ENCODE data around the gene ABCA13. TPM values are rescaled to one million over a fixed set of nuclear protein-coding genes. Genes with fewer than 3 reads are reported as not detected.

Gene ABCA13
- total RNA-seq, 1 donor: 4.3 TPM

- no peak for DNase-seq (ENCODE audit: low read depth in 2 of 3, low spot score in 2 of 3)
These were observed 52.8 kb downstream of the ABCA13 start for GRCh38 chr7:48224042-48224441.

- DNase-seq (ENCODE audit: low read depth in 2 of 3, low spot score in 2 of 3): no peak
These were observed 53.8 kb downstream of the ABCA13 start for GRCh38 chr7:48225101-48225500.

GRCh38 chr7:48237354-48237753 is 66.1 kb downstream of the ABCA13 start:
- DNase-seq (ENCODE audit: low read depth in 2 of 3, low spot score in 2 of 3): no peak

GRCh38 chr7:48242846-48243245 is 71.6 kb downstream of the ABCA13 start:
- no peak for DNase-seq (ENCODE audit: low read depth in 2 of 3, low spot score in 2 of 3)

GRCh38 chr7:48244864-48245271 is 73.6 kb downstream of the ABCA13 start:
- DNase-seq (ENCODE audit: low read depth in 2 of 3, low spot score in 2 of 3): peak in 2 of 3 donors; percentile 42 to 58

GRCh38 chr7:48245751-48246472 is 74.7 kb downstream of the ABCA13 start:
- DNase-seq (ENCODE audit: low read depth in 2 of 3, low spot score in 2 of 3): peak in 1 of 3 donors; percentile 15

- no peak for DNase-seq (ENCODE audit: low read depth in 2 of 3, low spot score in 2 of 3)
These were observed 77.9 kb downstream of the ABCA13 start for GRCh38 chr7:48249166-48249565.

- no peak for DNase-seq (ENCODE audit: low read depth in 2 of 3, low spot score in 2 of 3)
These were observed 79.2 kb downstream of the ABCA13 start for GRCh38 chr7:48250441-48250951.

GRCh38 chr7:48251766-48252165 is 80.5 kb downstream of the ABCA13 start:
- DNase-seq (ENCODE audit: low read depth in 2 of 3, low spot score in 2 of 3): no peak

GRCh38 chr7:48252995-48253394 is 81.7 kb downstream of the ABCA13 start:
- DNase-seq (ENCODE audit: low read depth in 2 of 3, low spot score in 2 of 3): no peak

GRCh38 chr7:48255046-48255445 is 83.8 kb downstream of the ABCA13 start:
- DNase-seq (ENCODE audit: low read depth in 2 of 3, low spot score in 2 of 3): no peak

GRCh38 chr7:48259463-48260280 is 88.4 kb downstream of the ABCA13 start:
- no peak for DNase-seq (ENCODE audit: low read depth in 2 of 3, low spot score in 2 of 3)

GRCh38 chr7:48261696-48262095 is 90.4 kb downstream of the ABCA13 start:
- no peak for DNase-seq (ENCODE audit: low read depth in 2 of 3, low spot score in 2 of 3)

- no peak for DNase-seq (ENCODE audit: low read depth in 2 of 3, low spot score in 2 of 3)
These were observed 91.5 kb downstream of the ABCA13 start for GRCh38 chr7:48262606-48263310.

GRCh38 chr7:48263311-48263650 is 92.0 kb downstream of the ABCA13 start:
- DNase-seq (ENCODE audit: low read depth in 2 of 3, low spot score in 2 of 3): no peak

- no peak for DNase-seq (ENCODE audit: low read depth in 2 of 3, low spot score in 2 of 3)
These were observed 97.8 kb downstream of the ABCA13 start for GRCh38 chr7:48269066-48269465.

GRCh38 chr7:48274662-48275061 is 103.4 kb downstream of the ABCA13 start:
- DNase-seq (ENCODE audit: low read depth in 2 of 3, low spot score in 2 of 3): no peak

- DNase-seq (ENCODE audit: low read depth in 2 of 3, low spot score in 2 of 3): no peak
These were observed 108.2 kb downstream of the ABCA13 start for GRCh38 chr7:48279420-48279819.

- peak in 2 of 3 donors; percentile 50 to 83 for DNase-seq (ENCODE audit: low read depth in 2 of 3, low spot score in 2 of 3)
These were observed 108.8 kb downstream of the ABCA13 start for GRCh38 chr7:48280100-48280499.

- no peak for DNase-seq (ENCODE audit: low read depth in 2 of 3, low spot score in 2 of 3)
These were observed 114.1 kb downstream of the ABCA13 start for GRCh38 chr7:48285373-48285772.

GRCh38 chr7:48286836-48287235 is 115.6 kb downstream of the ABCA13 start:
- DNase-seq (ENCODE audit: low read depth in 2 of 3, low spot score in 2 of 3): peak in 2 of 3 donors; percentile 48 to 81
